Measurements from ENCODE around the gene TMTC3.
"Not testable (repeated sequence)": the region's sequence is repeated elsewhere in the genome, so short reads cannot be mapped to it uniquely, and the experiment has no call there.

TMTC3 gene

DNA sequence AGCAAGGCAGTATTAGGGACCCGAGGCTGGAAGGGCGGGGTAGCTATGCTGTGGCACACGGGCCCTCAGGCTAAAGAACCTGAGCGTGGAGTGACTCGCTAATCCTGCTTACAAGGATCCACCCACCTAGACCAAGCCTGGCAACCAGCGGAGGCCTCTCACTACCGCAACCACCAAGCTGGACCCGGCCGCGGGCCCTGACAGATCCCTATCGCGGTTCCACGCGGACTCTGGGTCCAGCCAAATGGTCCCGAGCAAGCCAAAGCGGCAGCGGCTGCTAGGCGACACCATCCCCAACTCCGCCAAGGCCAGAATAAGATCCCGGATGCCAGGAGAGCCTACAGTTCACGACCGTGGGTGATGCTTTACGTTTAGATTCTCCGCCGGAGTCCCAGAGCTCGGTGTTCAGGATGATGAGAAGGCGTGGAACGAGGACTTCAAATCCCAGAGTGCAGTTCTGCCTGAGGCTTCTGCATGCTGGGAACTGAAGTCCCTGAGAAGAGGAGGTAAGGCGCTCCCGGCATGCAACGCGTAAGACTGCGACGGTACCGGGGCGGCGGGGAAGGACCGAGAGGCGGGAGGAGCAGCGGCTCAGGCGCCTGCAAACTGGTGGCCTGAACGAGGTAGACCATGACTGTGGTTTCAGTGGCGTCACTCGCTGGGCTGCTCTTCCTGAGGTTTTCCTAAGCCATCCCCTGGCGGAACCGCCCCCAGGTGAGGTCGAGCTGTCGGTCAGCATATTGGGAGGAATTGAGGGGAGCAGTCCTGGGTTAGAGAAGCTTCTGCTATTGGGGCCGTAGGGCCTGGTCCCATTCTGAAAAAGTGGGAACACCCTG lies at the start of gene TMTC3, which contains the start of gene CEP290:
TSS of gene TMTC3 (plus strand) at position 534 of the 836 bp plus-strand sequence. CDS start 6,009 bp downstream, outside the sequence.
TSS of gene CEP290 (minus strand) at position 315 of the 836 bp plus-strand sequence. CDS start 781 bp downstream, outside the sequence.
- peak; percentile 75 to 93 for DNase-seq (ENCODE audit: extremely low read depth in 1 of 2, low read depth in 1 of 2)

GRCh38 chr12:88092771-88093170 lies 49.3 kb upstream of the TMTC3 start:
- no peak for DNase-seq (ENCODE audit: extremely low read depth in 1 of 2, low read depth in 1 of 2)

DNA sequence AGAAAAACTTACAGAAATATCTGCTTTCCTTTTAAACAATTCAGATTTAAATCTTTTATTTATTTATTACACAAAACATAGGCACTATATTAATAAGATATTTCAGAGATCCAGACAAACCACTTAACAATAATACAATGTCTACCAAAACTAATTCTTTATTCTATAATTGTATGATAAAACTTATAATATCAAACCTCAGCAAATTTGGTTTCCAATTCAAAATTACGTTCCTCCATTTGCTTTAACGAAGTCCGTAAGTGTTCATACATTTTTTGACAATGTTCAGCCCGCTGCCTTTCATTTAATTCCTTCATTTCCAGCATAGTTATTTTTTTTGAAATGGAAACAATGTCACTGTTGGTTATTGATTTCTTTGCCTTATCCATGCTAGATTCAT lies 48.5 kb upstream of the TMTC3 start:
- no peak for DNase-seq (ENCODE audit: extremely low read depth in 1 of 2, low read depth in 1 of 2)

DNA sequence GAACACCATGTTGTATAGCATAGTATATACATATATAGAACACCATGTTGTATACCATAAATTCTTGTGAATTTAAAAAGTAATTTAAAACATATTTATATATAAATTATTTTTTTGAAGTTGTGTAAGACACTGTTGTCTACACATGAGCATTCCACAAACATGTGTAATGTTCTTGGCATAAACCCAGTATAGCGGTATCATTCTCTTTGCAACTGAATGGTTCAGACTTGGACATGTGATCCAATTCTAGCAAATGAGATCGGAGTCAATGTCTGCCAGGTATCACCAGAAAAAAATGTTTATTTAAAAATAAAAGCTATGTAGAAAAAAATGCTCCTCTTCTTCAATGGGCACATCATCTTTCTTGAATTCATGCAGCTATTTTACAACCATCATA lies 34.1 kb upstream of the TMTC3 start:
- no peak for DNase-seq (ENCODE audit: extremely low read depth in 1 of 2, low read depth in 1 of 2)

DNA sequence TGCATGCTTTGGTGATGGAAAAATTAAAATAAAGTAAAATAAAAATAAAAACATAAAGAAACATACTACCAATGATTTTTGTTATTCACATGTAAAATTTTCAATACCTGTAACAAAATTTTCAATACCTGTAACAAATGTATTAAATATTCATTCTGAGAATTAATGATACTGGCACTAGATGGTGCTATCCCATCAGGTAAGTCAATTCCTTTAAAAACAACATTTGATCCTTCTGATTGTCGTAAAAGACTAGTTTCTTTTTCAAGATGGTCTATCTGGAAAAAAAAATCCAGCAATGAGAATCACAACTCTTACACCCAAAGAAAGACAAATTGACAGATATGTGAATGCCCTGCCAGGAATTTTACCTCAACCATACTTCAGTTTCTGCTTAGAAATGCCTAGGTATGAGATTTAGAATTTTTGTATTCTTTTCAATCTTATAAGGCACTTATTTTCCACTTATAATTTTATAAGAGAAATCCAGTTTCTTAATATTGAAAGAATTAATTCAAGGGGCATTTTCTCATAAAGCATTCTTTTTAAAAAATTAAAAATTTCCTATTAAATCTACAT lies 30.9 kb upstream of the TMTC3 start:
- DNase-seq (ENCODE audit: extremely low read depth in 1 of 2, low read depth in 1 of 2): no peak

DNA sequence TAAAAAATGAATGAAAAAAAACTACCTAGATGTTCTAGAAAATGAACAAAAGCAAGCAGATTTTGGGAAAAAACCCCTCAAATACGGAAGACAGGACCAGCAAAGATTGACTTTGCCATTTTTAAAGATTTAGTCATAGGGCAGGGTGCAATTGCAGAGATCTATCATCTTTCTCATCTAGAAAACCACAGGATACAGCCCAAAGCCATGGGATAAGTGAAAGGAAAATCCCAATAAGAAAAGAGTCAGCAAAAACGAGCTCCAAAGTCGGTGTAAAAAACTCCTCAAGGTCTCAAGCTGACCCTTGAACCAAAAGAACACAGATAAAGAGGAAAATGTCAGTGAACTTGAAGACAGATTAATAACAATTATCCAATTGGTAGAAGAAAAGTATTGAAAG lies 28.2 kb upstream of the TMTC3 start:
- DNase-seq (ENCODE audit: extremely low read depth in 1 of 2, low read depth in 1 of 2): no peak

DNA sequence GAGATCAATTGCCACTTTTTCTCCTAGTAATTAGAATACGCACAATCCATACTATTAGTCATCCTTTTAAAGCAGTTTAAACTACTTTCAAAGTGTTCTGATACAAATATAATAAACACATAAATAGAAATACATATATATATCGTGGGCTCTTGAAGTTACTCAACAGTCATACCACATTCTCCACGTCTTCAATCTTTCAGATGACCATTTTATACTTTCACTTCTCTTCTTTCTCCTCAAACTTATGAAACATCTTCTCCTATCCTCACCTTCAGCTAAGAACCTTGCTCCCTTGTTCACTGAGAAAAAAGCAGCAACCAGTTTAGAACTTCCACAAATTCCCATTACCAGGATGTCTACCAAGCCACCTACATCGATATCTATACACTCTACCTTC lies 19.4 kb upstream of the TMTC3 start:
- DNase-seq (ENCODE audit: extremely low read depth in 1 of 2, low read depth in 1 of 2): no peak

- DNase-seq (ENCODE audit: extremely low read depth in 1 of 2, low read depth in 1 of 2): no peak
Measured at GRCh38 chr12:88127099-88127498, 15.0 kb upstream of the TMTC3 start.

DNA sequence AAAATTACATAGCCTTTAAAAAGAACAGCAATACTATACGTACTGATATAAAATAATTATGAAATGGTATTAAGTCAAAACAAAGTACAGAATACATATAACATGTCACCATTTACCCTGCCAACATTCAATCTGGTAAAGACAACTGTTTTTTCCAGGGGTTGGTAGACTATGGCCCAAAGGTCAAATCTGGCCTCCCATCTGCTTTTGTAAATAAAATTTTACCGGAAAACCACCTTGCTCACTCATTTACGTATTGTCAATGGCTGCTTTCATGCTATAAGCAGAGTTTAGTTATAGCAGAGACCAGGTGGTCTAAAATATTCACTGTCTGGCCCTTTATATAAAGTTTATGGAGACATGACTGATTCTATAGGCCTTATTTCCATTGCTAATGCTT lies 14.3 kb upstream of the TMTC3 start:
- no peak for DNase-seq (ENCODE audit: extremely low read depth in 1 of 2, low read depth in 1 of 2)

DNA sequence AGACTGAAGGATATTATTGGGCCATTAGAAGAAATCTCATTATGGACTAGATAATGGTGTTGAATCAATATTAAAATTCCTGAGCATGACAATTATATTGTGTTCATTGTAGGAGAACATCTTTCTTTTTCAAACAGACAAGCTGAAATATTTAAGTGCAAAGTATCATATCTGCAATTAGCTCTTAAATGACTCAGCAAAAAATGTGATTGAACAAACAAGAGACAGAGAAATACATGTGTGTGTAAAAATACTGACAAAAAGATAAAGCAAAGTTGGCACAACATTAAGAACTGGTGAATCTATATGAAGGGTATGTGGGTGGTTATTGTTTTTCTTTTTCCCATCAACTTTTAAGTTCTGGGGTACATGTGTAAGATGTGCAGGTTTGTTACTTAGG lies 9.7 kb upstream of the TMTC3 start:
- DNase-seq (ENCODE audit: extremely low read depth in 1 of 2, low read depth in 1 of 2): no peak

- DNase-seq (ENCODE audit: extremely low read depth in 1 of 2, low read depth in 1 of 2): not testable (repeated sequence)
Measured at GRCh38 chr12:88133181-88133580, 8.9 kb upstream of the TMTC3 start.

GRCh38 chr12:88139711-88140110 lies 2.4 kb upstream of the TMTC3 start:
- not testable (repeated sequence) for DNase-seq (ENCODE audit: extremely low read depth in 1 of 2, low read depth in 1 of 2)

- no peak for DNase-seq (ENCODE audit: extremely low read depth in 1 of 2, low read depth in 1 of 2)
Measured at GRCh38 chr12:88141425-88141773, 708 bp upstream of the TMTC3 start.

GRCh38 chr12:88142610-88142991 lies 494 bp downstream of the TMTC3 start:
- peak in 1 of 2 donors; percentile 5 for DNase-seq (ENCODE audit: extremely low read depth in 1 of 2, low read depth in 1 of 2)

GRCh38 chr12:88144037-88144436 lies 1.9 kb downstream of the TMTC3 start:
- DNase-seq (ENCODE audit: extremely low read depth in 1 of 2, low read depth in 1 of 2): no peak

DNA sequence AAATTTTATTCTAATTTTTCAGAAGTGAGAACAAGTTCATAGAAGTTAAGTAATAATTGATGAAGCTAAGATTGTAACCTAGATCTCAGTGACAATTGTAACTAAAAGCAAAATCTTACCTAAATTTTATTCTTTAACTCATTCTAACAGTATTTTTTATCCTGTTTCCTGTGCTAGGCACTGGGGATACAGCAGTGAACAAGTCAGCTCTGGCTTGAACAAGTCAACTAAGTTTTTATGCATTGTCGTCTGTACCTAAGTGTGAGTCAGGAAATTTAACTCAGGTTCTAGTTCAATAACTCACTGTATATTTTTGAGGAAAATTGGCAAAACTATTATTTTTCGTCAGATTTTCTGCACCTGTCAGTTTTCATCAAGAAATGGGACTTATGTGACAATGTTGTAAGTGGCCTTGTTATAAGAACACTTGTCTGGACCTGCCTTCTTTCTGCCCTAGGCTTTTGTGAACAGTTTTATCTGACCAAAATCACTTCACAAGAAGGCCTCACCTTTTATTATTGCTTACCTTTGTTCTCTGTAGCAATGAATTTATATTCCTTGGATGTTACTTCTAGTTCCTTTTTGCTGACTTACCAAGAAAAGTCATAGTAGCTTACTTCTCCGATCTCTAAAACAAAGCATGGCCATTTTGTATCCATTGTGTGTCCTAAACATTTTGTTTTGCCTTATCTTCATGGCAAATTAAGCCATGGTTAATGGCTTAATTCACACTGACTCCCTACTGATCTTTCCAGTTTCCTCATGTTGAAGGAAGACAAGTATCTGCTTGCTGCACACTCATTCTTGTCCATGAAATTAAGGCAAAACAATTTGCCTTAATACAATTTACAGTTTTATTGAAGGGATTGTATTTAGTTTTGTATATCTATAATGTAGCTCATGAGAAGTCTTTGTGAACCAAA lies 2.7 kb downstream of the TMTC3 start:
- no peak for DNase-seq (ENCODE audit: extremely low read depth in 1 of 2, low read depth in 1 of 2)

- DNase-seq (ENCODE audit: extremely low read depth in 1 of 2, low read depth in 1 of 2): no peak
Measured at GRCh38 chr12:88145567-88146505, 3.7 kb downstream of the TMTC3 start.

DNA sequence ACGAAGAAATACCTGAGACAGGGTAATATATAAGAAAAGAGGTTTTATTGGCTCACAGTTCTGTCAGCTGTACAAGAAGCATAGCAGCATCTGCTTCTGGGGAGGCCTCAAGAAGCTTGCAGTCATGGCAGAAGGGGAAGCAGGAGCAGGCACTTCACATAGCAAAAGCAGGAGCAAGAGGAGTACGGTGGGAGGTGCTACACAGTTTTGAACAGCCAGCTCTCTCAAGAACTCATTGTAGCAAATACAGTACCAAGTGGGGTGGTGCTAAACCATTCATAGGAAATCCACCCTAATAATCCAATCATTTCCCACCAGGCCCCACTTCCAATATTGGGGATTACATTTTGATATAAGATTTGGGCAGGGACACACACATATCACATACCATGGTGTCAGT lies 8.0 kb downstream of the TMTC3 start:
- DNase-seq (ENCODE audit: extremely low read depth in 1 of 2, low read depth in 1 of 2): no peak

- no peak for DNase-seq (ENCODE audit: extremely low read depth in 1 of 2, low read depth in 1 of 2)
Measured at GRCh38 chr12:88153959-88154358, 11.9 kb downstream of the TMTC3 start.

DNA sequence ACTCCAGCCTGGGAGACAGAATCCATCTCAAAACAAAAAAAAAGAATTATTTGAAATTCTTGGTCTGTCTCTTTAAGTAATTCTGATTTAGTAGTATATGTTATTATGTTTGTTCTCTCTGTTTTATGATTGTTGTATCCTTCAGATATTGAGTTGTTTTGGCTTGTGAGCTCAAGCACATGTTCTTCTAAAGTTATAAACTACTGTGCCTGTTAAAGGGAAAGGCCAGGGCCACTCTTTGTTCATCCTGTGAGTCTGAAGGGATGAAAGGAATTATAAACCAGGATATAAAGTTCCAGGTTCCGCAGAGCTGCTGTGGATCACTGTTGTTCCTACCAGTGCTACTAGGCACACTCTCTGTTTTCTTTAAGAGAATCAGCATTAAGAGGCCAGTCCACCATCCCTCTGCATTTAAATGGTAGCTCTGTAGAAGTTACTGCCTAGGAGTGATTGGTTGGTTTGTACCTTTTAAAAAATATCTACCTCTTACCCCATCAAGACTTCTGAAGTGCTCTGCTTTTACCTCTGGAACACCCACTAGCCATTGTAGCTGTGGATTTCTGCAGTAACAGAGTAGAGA lies 14.1 kb downstream of the TMTC3 start:
- DNase-seq (ENCODE audit: extremely low read depth in 1 of 2, low read depth in 1 of 2): no peak

Data from stimulated activated CD8-positive, alpha-beta memory T cell treated with anti-CD3 and anti-CD28 coated beads, Interleukin-7, amount 100 ng/mL, for 48 hours (primary cell).